ENCODE measurements around the gene SORL1-AS1.

SORL1-AS1 gene

GRCh38 chr11:121422675-121423074 is 30.1 kb downstream of the SORL1-AS1 start:
- no peak for TF ChIP-seq CTCF (IDR thresholded peaks at IDR 0.05; ENCODE audit: unreplicated experiment)
- H3K36me3 Mint-ChIP-seq = no peaks in the 10 kb centered on the region
- DNase-seq (ENCODE audit: low spot score in 2 of 2, unreplicated experiment in 2 of 2) = no peak
- H3K4me3 Mint-ChIP-seq = no peak overlapping the region
- peaks cover 19% of the 10 kb centered on the region for H3K27me3 Mint-ChIP-seq (ENCODE audit: low read depth)
- H3K4me1 Mint-ChIP-seq = peaks cover 3% of the 10 kb centered on the region
- peaks cover 4% of the 10 kb centered on the region for H3K9me3 Mint-ChIP-seq
- H3K27ac Mint-ChIP-seq = no peak overlapping the region

GRCh38 chr11:121421149-121421901 is 31.4 kb downstream of the SORL1-AS1 start:
- Mint-ChIP-seq H3K4me1 (peaks cover 6% of the 10 kb centered on the region), H3K27ac (no peak overlapping the region), H3K9me3 (peaks cover 4% of the 10 kb centered on the region), H3K36me3 (no peaks in the 10 kb centered on the region), H3K27me3 (ENCODE audit: low read depth) (peaks cover 13% of the 10 kb centered on the region), H3K4me3 (no peak overlapping the region)
- TF ChIP-seq CTCF (IDR thresholded peaks at IDR 0.05; ENCODE audit: unreplicated experiment) = no peak
- no peak for DNase-seq (ENCODE audit: low spot score in 2 of 2, unreplicated experiment in 2 of 2)

DNA sequence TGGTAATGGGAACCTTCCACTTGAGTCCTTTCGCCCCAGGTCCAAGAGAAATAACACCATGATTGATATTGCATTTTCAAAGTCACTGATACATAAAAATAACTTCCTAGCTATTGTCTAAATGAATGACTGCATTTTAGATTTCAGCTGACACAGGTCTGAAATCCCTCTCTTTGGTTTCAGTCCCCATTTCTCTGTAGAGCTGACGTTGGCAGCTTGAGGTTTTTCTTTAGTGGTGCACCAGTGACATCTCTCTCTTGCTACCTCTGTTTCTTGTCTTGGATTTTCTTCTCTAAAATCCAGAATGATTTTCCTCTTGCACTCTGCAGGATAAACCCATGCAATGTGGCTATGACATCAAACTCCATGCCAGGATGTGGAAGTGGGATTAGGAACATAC is 32.4 kb downstream of the SORL1-AS1 start:
- Mint-ChIP-seq H3K4me3 (no peak overlapping the region), H3K27me3 (ENCODE audit: low read depth) (peaks cover 9% of the 10 kb centered on the region), H3K36me3 (no peaks in the 10 kb centered on the region), H3K4me1 (peaks cover 6% of the 10 kb centered on the region), H3K27ac (no peak overlapping the region), H3K9me3 (peaks cover 4% of the 10 kb centered on the region)
- DNase-seq (ENCODE audit: low spot score in 2 of 2, unreplicated experiment in 2 of 2) = no peak
- TF ChIP-seq CTCF (IDR thresholded peaks at IDR 0.05; ENCODE audit: unreplicated experiment) = no peak

- no peaks in the 10 kb centered on the region for H3K36me3 Mint-ChIP-seq
- TF ChIP-seq CTCF (IDR thresholded peaks at IDR 0.05; ENCODE audit: unreplicated experiment) = no peak
- H3K27me3 Mint-ChIP-seq (ENCODE audit: low read depth) = peaks cover 4% of the 10 kb centered on the region
- no peaks in the 10 kb centered on the region for H3K9me3 Mint-ChIP-seq
- DNase-seq (ENCODE audit: low spot score in 2 of 2, unreplicated experiment in 2 of 2) = no peak
- no peak overlapping the region for H3K4me3 Mint-ChIP-seq
- H3K4me1 Mint-ChIP-seq = peaks cover 6% of the 10 kb centered on the region
- H3K27ac Mint-ChIP-seq = no peak overlapping the region
Observed at GRCh38 chr11:121419836-121420235, 32.9 kb downstream of the SORL1-AS1 start.

GRCh38 chr11:121418625-121419114 is 34.1 kb downstream of the SORL1-AS1 start:
- no peak overlapping the region for H3K4me3 Mint-ChIP-seq

More at GRCh38 chr11:121418625-121419114, 34.1 kb downstream of the SORL1-AS1 start:
- H3K9me3 Mint-ChIP-seq = no peaks in the 10 kb centered on the region
- TF ChIP-seq CTCF (IDR thresholded peaks at IDR 0.05; ENCODE audit: unreplicated experiment) = no peak
- H3K36me3 Mint-ChIP-seq = no peaks in the 10 kb centered on the region
- H3K27ac Mint-ChIP-seq = no peak overlapping the region
- no peak for DNase-seq (ENCODE audit: low spot score in 2 of 2, unreplicated experiment in 2 of 2)
- no peaks in the 10 kb centered on the region for H3K27me3 Mint-ChIP-seq (ENCODE audit: low read depth)
- peaks cover 6% of the 10 kb centered on the region for H3K4me1 Mint-ChIP-seq
